ENCODE data around the gene PPP1R1A. TPM values are rescaled to one million over a fixed set of nuclear protein-coding genes. Genes with fewer than 3 reads are reported as not detected.
A peak's percentile ranks its signal among the peaks of the same experiment; 100 is the strongest.

PPP1R1A gene
- total RNA-seq, 8 experiments from 2014 or later, result 0.51 to 21.0 (median 12.1) TPM

DNA sequence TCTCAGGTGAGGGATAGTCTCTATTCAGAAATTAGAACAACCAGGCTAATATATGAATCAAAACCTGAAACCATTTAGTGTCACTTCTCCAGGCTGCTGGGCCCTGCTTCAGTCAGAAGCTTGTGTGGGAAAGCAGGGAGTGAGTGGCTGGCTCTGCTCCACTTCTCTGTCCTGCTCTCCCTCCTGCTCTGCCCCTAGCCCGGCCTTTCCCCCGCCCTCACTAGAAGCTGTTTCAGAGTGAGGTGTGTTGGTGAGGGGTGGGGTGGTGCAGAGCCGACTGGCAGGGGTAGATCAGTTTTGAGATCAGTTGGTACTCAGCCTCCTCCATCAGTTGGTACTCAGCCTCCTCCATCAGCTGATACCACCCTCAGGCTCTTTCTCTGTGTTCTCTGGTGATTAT lies 7.0 kb upstream of the PPP1R1A start:
- no peak for ATAC-seq (replicated peaks in 6 of 8)
- in situ Hi-C loops (cut with MboI; ENCODE audit: low pct_unique_long_range_greater_than_20kb in 2 of 9, low sequenced_read_pairs in 9 of 9, unreplicated experiment in 9 of 9), result loop anchor here in 2 of 9 experiments (25.0 kb wide), 1 partner anchor 367 kb away; no protein-coding TSS in a partner anchor
- 20 to 100% (median 70%) methylated on average over 1 to 2 of the region's 3 CpGs; no CpG with 5 or more reads in 6 of the 10 experiments for WGBS, 10 experiments

GRCh38 chr12:54593725-54594124 lies 5.3 kb upstream of the PPP1R1A start:
- H3K27ac ChIP-seq, result no peak overlapping the region
- in situ Hi-C loops (cut with MboI; ENCODE audit: low pct_unique_long_range_greater_than_20kb in 2 of 9, low sequenced_read_pairs in 9 of 9, unreplicated experiment in 9 of 9), result loop anchor here in 2 of 9 experiments (25.0 kb wide), 1 partner anchor 369 kb away; no protein-coding TSS in a partner anchor
- 0 to 100% (median 39%) methylated on average over 1 to 4 of the region's 5 CpGs; no CpG with 5 or more reads in 1 of the 10 experiments for WGBS, 10 experiments
- no peak overlapping the region for H3K4me3 ChIP-seq
- no peaks in the 10 kb centered on the region for H3K4me1 ChIP-seq (replicated peaks in 1 of 2)
- no peak for ATAC-seq (replicated peaks in 6 of 8)

More for the DNA sequence above, 7.0 kb upstream of the PPP1R1A start:
- no peak overlapping the region for H3K27ac ChIP-seq
- H3K4me1 ChIP-seq (replicated peaks in 1 of 2), result no peaks in the 10 kb centered on the region
- no peak overlapping the region for H3K4me3 ChIP-seq

DNA sequence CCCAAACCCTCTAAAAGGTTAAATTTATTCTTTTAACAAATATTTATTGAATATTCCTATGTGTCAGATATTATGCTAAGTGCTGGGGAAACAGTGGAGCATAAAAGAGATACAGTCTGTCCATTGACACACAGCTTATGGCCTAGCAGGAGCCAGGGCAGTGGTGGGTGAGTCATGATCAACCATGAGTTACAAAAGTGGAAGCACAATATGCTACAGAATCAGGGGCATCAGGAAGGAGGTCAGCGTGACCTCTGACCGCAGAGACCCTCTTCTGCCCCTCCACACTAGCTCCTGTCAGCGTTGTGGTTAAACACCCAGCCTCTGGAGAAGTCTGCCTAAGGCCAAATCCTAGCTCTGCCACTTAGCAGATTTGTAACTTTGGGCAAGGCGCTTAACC lies 4.7 kb upstream of the PPP1R1A start:
- WGBS, 10 experiments, result 20 to 100% (median 67%) methylated on average over 1 to 4 of the region's 4 CpGs; no CpG with 5 or more reads in 3 of the 10 experiments
- no peak overlapping the region for H3K27ac ChIP-seq
- in situ Hi-C loops (cut with MboI; ENCODE audit: low pct_unique_long_range_greater_than_20kb in 2 of 9, low sequenced_read_pairs in 9 of 9, unreplicated experiment in 9 of 9), result loop anchor here in 2 of 9 experiments (25.0 kb wide), 1 partner anchor 369 kb away; no protein-coding TSS in a partner anchor

GRCh38 chr12:54592316-54592715 lies 3.9 kb upstream of the PPP1R1A start:
- ATAC-seq (replicated peaks in 6 of 8), result peak in 2 of 8 experiments; percentile 55 to 57
- H3K27ac ChIP-seq, result no peak overlapping the region
- in situ Hi-C loops (cut with MboI; ENCODE audit: low pct_unique_long_range_greater_than_20kb in 2 of 9, low sequenced_read_pairs in 9 of 9, unreplicated experiment in 9 of 9), result loop anchor here in 2 of 9 experiments (25.0 kb wide), 1 partner anchor 370 kb away; no protein-coding TSS in a partner anchor
- no peak overlapping the region for H3K4me3 ChIP-seq
- H3K4me1 ChIP-seq (replicated peaks in 1 of 2), result peaks cover 4 to 6% of the 10 kb centered on the region in 2 donors
- 54 to 100% (median 80%) methylated on average over 1 to 2 of the region's 2 CpGs; no CpG with 5 or more reads in 7 of the 10 experiments for WGBS, 10 experiments

More for the DNA sequence above, 4.7 kb upstream of the PPP1R1A start:
- Histone ChIP-seq H3K4me1 (replicated peaks in 1 of 2) (no peaks in the 10 kb centered on the region), H3K4me3 (no peak overlapping the region)
- no peak for ATAC-seq (replicated peaks in 6 of 8)

GRCh38 chr12:54590978-54591591 lies 2.6 kb upstream of the PPP1R1A start:
- ATAC-seq (replicated peaks in 6 of 8), result peak in 4 of 8 experiments; percentile 9 to 57 (median 24)
- Histone ChIP-seq H3K4me3 (no peak overlapping the region), H3K4me1 (replicated peaks in 1 of 2) (peaks cover 7 to 13% of the 10 kb centered on the region in 2 donors), H3K27ac (no peak overlapping the region)
- WGBS, 10 experiments, result 0 to 80% (median 20%) methylated on average over 1 to 4 of the region's 7 CpGs; no CpG with 5 or more reads in 3 of the 10 experiments
- in situ Hi-C loops (cut with MboI; ENCODE audit: low pct_unique_long_range_greater_than_20kb in 2 of 9, low sequenced_read_pairs in 9 of 9, unreplicated experiment in 9 of 9), result loop anchor here in 2 of 9 experiments (25.0 kb wide), 1 partner anchor 371 kb away; no protein-coding TSS in a partner anchor

DNA sequence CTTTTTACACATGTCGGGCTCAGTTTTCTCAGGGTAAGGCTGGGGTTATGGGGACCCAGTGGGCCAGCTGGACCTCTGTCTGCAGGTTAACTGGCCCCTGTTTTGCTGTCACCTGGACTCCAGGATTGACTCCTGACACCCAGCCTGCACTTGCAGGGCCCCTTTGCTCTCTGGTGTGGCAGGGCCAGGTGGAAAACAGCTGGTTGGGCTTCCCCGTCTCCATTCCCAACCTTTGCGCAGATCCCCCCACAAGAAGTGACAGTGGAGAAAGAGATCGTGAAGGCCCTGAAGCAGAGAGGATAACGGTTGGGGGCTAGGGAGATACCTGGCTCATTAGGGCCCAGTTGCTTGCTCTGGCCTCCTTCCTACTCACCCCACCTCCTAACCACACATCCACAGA lies 1.5 kb upstream of the PPP1R1A start:
- WGBS, 10 experiments, result 0 to 100% (median 83%) methylated on average over 1 to 3 of the region's 5 CpGs; no CpG with 5 or more reads in 6 of the 10 experiments
- Histone ChIP-seq H3K27ac (no peak overlapping the region), H3K4me1 (replicated peaks in 1 of 2) (peaks cover 13 to 20% of the 10 kb centered on the region in 2 donors), H3K4me3 (no peak overlapping the region)
- ATAC-seq (replicated peaks in 6 of 8), result no peak
- in situ Hi-C loops (cut with MboI; ENCODE audit: low pct_unique_long_range_greater_than_20kb in 2 of 9, low sequenced_read_pairs in 9 of 9, unreplicated experiment in 9 of 9), result loop anchor here in 2 of 9 experiments (25.0 kb wide), 1 partner anchor 372 kb away; no protein-coding TSS in a partner anchor

DNA sequence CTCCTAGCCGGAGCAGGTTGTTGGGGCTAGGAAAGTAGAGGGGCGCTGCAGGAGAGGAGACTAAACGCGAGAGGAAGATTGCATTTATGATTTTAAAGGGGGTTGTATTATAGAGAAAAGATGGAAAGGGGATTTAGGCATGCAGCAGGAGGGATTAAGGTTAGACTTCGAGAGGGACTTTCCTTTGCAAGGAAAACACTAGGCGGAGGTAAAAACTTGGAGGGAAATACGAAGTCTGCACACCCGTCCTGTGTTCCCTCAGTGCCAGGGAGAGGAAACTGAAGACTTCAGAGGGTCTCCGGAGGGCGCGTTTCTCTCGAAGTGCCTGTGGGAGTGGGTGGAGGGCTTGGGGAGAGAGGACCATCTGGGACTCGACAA lies 420 bp upstream of the PPP1R1A start:
- Histone ChIP-seq H3K4me1 (replicated peaks in 1 of 2) (peaks cover 14 to 27% of the 10 kb centered on the region in 2 donors), H3K27ac (no peak overlapping the region), H3K4me3 (peak overlapping the region; percentile 59 to 99 (median 76))
- in situ Hi-C loops (cut with MboI; ENCODE audit: low pct_unique_long_range_greater_than_20kb in 2 of 9, low sequenced_read_pairs in 9 of 9, unreplicated experiment in 9 of 9), result loop anchor here in 2 of 9 experiments (25.0 kb wide), 1 partner anchor 373 kb away; no protein-coding TSS in a partner anchor
- no peak for ATAC-seq (replicated peaks in 6 of 8)
- 2 to 45% (median 23%) methylated on average over 1 to 10 of the region's 13 CpGs; no CpG with 5 or more reads in 3 of the 10 experiments for WGBS, 10 experiments

DNA sequence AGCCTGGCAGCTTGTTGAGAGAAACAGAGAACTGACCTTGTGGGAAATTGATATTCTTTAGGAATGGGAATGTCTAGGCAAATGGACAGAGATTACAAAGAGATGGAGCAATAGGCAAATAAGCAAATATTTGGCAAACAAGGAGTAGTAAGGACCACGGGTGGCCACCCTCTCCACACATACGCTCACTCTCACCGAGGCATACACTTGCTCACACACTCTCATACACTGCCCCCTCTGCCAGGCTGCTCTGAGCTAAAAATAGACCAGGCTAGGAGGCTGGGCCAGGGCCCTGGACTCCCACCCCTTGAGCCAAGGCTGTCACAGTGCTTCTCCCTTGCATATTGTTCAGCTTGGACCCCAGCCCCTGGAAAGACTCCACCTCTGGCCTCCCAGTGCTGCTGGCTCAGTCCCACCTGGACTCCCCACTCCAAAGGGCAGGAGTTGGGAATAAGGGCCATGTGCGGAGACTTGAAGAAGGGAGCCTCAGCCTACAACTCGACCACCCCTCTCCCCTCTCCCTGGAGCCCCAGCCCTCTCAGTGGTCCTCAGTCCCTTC lies 1.1 kb downstream of the PPP1R1A start:
- Histone ChIP-seq H3K4me3 (peak overlapping the region; percentile 59 to 99 (median 76)), H3K4me1 (replicated peaks in 1 of 2) (peaks cover 26 to 42% of the 10 kb centered on the region in 2 donors), H3K27ac (no peak overlapping the region)
- peak in 6 of 8 experiments; percentile 16 to 90 (median 89) for ATAC-seq (replicated peaks in 6 of 8)
- WGBS, 10 experiments, result 0 to 72% (median 26%) methylated on average over 1 to 3 of the region's 5 CpGs; no CpG with 5 or more reads in 6 of the 10 experiments
- in situ Hi-C loops (cut with MboI; ENCODE audit: low pct_unique_long_range_greater_than_20kb in 2 of 9, low sequenced_read_pairs in 9 of 9, unreplicated experiment in 9 of 9), result loop anchor here in 2 of 9 experiments (25.0 kb wide), 1 partner anchor 375 kb away; no protein-coding TSS in a partner anchor

GRCh38 chr12:54586620-54587019 lies 1.8 kb downstream of the PPP1R1A start:
- no peak overlapping the region for H3K4me3 ChIP-seq
- no peak overlapping the region for H3K27ac ChIP-seq
- ATAC-seq (replicated peaks in 6 of 8), result no peak
- in situ Hi-C loops (cut with MboI; ENCODE audit: low pct_unique_long_range_greater_than_20kb in 2 of 9, low sequenced_read_pairs in 9 of 9, unreplicated experiment in 9 of 9), result loop anchor here in 2 of 9 experiments (25.0 kb wide), 1 partner anchor 376 kb away; no protein-coding TSS in a partner anchor
- 60 to 100% (median 85%) methylated on average over 1 to 2 of the region's 2 CpGs; no CpG with 5 or more reads in 5 of the 10 experiments for WGBS, 10 experiments
- H3K4me1 ChIP-seq (replicated peaks in 1 of 2), result peaks cover 28 to 48% of the 10 kb centered on the region in 2 donors

GRCh38 chr12:54585243-54585642 lies 3.2 kb downstream of the PPP1R1A start:
- no peak for ATAC-seq (replicated peaks in 6 of 8)
- Histone ChIP-seq H3K4me3 (no peak overlapping the region), H3K4me1 (replicated peaks in 1 of 2) (peaks cover 28 to 48% of the 10 kb centered on the region in 2 donors), H3K27ac (no peak overlapping the region)
- WGBS, 10 experiments, result 20 to 100% (median 95%) methylated on average over 1 to 2 of the region's 2 CpGs; no CpG with 5 or more reads in 4 of the 10 experiments
- in situ Hi-C loops (cut with MboI; ENCODE audit: low pct_unique_long_range_greater_than_20kb in 2 of 9, low sequenced_read_pairs in 9 of 9, unreplicated experiment in 9 of 9), result loop anchor here in 2 of 9 experiments (25.0 kb wide), 1 partner anchor 377 kb away; no protein-coding TSS in a partner anchor

DNA sequence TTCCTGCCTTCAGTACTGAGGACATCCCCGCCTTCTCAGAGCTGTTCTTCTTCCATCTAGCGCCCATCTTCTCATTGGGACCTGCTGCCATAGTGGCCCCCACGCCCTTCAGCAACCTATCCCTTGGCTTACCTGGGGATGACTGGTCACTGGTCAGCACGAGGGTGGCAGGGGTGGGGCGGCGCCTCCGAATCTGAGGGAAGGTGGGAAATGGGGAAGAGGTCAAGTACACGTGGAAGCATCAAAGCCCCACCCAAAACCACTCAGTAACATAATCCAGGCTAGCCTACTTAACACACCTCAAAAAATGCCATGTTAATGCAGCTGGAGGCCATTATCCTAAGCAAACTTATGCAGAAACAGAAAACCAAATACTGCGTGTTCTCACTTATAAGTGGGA lies 4.3 kb downstream of the PPP1R1A start:
- no peak overlapping the region for H3K4me3 ChIP-seq
- WGBS, 10 experiments, result 0 to 100% (median 96%) methylated on average over 1 to 5 of the region's 9 CpGs; no CpG with 5 or more reads in 5 of the 10 experiments
- peak in 3 of 8 experiments; percentile 7 to 48 (median 30) for ATAC-seq (replicated peaks in 6 of 8)
- no peak overlapping the region for H3K27ac ChIP-seq
- peaks cover 28 to 56% of the 10 kb centered on the region in 2 donors for H3K4me1 ChIP-seq (replicated peaks in 1 of 2)
- in situ Hi-C loops (cut with MboI; ENCODE audit: low pct_unique_long_range_greater_than_20kb in 2 of 9, low sequenced_read_pairs in 9 of 9, unreplicated experiment in 9 of 9), result loop anchor here in 2 of 9 experiments (25.0 kb wide), 1 partner anchor 378 kb away; no protein-coding TSS in a partner anchor

DNA sequence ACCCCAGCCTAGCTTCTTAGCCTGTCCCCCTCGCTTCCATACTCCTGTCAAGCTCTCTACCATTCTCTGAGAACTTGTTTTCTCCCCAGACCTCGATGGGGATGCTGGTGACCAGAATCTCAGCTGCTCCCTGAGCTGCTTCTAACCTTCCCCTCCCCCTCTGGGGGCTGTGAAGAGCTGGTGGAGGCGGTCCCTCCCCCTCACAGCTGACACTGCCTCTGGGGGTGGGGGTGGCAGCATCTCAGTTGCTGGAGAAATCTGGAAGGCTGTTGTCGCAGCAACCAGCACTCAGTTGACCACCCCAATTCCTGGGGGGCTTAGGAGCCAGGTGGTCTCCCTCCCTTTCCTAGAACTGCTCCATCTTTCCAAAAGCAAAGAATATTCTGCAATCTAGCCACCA lies 4.7 kb downstream of the PPP1R1A start:
- in situ Hi-C loops (cut with MboI; ENCODE audit: low pct_unique_long_range_greater_than_20kb in 2 of 9, low sequenced_read_pairs in 9 of 9, unreplicated experiment in 9 of 9), result loop anchor here in 2 of 9 experiments (25.0 kb wide), 1 partner anchor 379 kb away; no protein-coding TSS in a partner anchor
- H3K27ac ChIP-seq, result no peak overlapping the region
- H3K4me1 ChIP-seq (replicated peaks in 1 of 2), result peaks cover 28 to 56% of the 10 kb centered on the region in 2 donors
- ATAC-seq (replicated peaks in 6 of 8), result no peak
- WGBS, 10 experiments, result 0 to 100% (median 73%) methylated on average over 1 to 3 of the region's 4 CpGs; no CpG with 5 or more reads in 4 of the 10 experiments
- H3K4me3 ChIP-seq, result no peak overlapping the region

Measured in motor neuron (in vitro differentiated cells).